ENCODE results near the gene PSG7. TPM values are rescaled to one million over a fixed set of nuclear protein-coding genes. Genes with fewer than 3 reads are reported as not detected.

The PSG7 gene
- total RNA-seq, 1 donor from 2014 or later: not detected

Other genes with a start within 250 kb of the PSG7 start
- gene PSG3, start 196.7 kb downstream of the PSG7 start, total RNA-seq: not detected
- gene PSG8, start 171.5 kb downstream of the PSG7 start, total RNA-seq: not detected
- gene PSG1, start 57.5 kb downstream of the PSG7 start, total RNA-seq: not detected
- gene PSG6, start 19.3 kb downstream of the PSG7 start, total RNA-seq: not detected
- not detected for gene PSG11, start 89.3 kb upstream of the PSG7 start, total RNA-seq
- not detected for gene PSG2, start 145.5 kb upstream of the PSG7 start, total RNA-seq
- gene PSG5, start 249.3 kb upstream of the PSG7 start, total RNA-seq: not detected

Data from tongue (tissue), 1 donor.